Keratinocyte (primary cell): ENCODE results near the gene DNAH10.

Experiments used
- CTCF ChIP-seq, 3 experiments: IDR thresholded peaks in 1 of 3; conservative IDR thresholded peaks in 1 of 3; optimal IDR thresholded peaks in 1 of 3; 2 replicates in 2 of 3; 3 replicates in 1 of 3; pipeline versions ENCODE3 to v1.5.1; 2011; ENCODE audit warnings: low read length in 3 of 3, mild to moderate bottlenecking in 3 of 3, moderate library complexity in 2 of 3, control low read depth in 1 of 3, inconsistent platforms in 1 of 3; ENCODE audit not compliant: insufficient read depth in 2 of 3; ENCODE audit errors: extremely low read depth in 1 of 3
- EZH2 ChIP-seq: IDR thresholded peaks from one replicate; pipeline ENCODE4 v1.6.1; 2012; ENCODE audit warnings: inconsistent platforms, mild to moderate bottlenecking, low read length, moderate library complexity

- no peak for TF ChIP-seq CTCF (optimal IDR thresholded peaks at IDR 0.05 in 1 of 3, IDR thresholded peaks at IDR 0.05 in 1 of 3, conservative IDR thresholded peaks at IDR 0.05 in 1 of 3; ENCODE audit: extremely low read depth in 1 of 3, insufficient read depth in 2 of 3, low read length in 3 of 3)
- no peak for TF ChIP-seq EZH2
These were observed 134.7 kb downstream of the DNAH10 start for GRCh38 chr12:123896767-123897166.
